Measurements from ENCODE around the gene ATXN10. TPM values are rescaled to one million over a fixed set of nuclear protein-coding genes. Genes with fewer than 3 reads are reported as not detected.

Gene ATXN10
- total RNA-seq, 1 donor from 2014 or later = 232 TPM

- Mint-ChIP-seq H3K27me3 (ENCODE audit: low read depth) (peaks cover 13% of the 10 kb centered on the region), H3K27ac (ENCODE audit: unreplicated experiment) (peak overlapping the region; percentile 69), H3K4me1 (peaks cover 27% of the 10 kb centered on the region), H3K4me3 (peak overlapping the region; percentile 90), H3K9me3 (no peaks in the 10 kb centered on the region), H3K36me3 (ENCODE audit: low read depth) (no peaks in the 10 kb centered on the region)
- TF ChIP-seq CTCF (conservative IDR thresholded peaks at IDR 0.05) = no peak
- peak; percentile 16 for DNase-seq (ENCODE audit: low read depth, low spot score)
Measured at GRCh38 chr22:45670981-45671782, 452 bp upstream of the ATXN10 start.

- H3K4me3 Mint-ChIP-seq = peak overlapping the region; percentile 91
- no peaks in the 10 kb centered on the region for H3K36me3 Mint-ChIP-seq (ENCODE audit: low read depth)
- peaks cover 3% of the 10 kb centered on the region for H3K27me3 Mint-ChIP-seq (ENCODE audit: low read depth)
- peak overlapping the region; percentile 95 for H3K27ac Mint-ChIP-seq (ENCODE audit: unreplicated experiment)
- H3K4me1 Mint-ChIP-seq = peaks cover 27% of the 10 kb centered on the region
- H3K9me3 Mint-ChIP-seq = no peaks in the 10 kb centered on the region
- DNase-seq (ENCODE audit: low read depth, low spot score) = no peak
- TF ChIP-seq CTCF (conservative IDR thresholded peaks at IDR 0.05) = no peak
Measured at GRCh38 chr22:45672564-45673481, 1.2 kb downstream of the ATXN10 start.

GRCh38 chr22:45673482-45674175, 2.0 kb downstream of the ATXN10 start:
- Mint-ChIP-seq H3K4me3 (peak overlapping the region; percentile 91), H3K27me3 (ENCODE audit: low read depth) (no peaks in the 10 kb centered on the region), H3K36me3 (ENCODE audit: low read depth) (no peaks in the 10 kb centered on the region), H3K27ac (ENCODE audit: unreplicated experiment) (peak overlapping the region; percentile 6), H3K9me3 (no peaks in the 10 kb centered on the region), H3K4me1 (peaks cover 27% of the 10 kb centered on the region)
- TF ChIP-seq CTCF (conservative IDR thresholded peaks at IDR 0.05) = no peak
- no peak for DNase-seq (ENCODE audit: low read depth, low spot score)

- Mint-ChIP-seq H3K4me1 (peaks cover 27% of the 10 kb centered on the region), H3K27me3 (ENCODE audit: low read depth) (no peaks in the 10 kb centered on the region), H3K36me3 (ENCODE audit: low read depth) (no peaks in the 10 kb centered on the region), H3K4me3 (peak overlapping the region; percentile 24), H3K27ac (ENCODE audit: unreplicated experiment) (no peak overlapping the region), H3K9me3 (no peaks in the 10 kb centered on the region)
- no peak for TF ChIP-seq CTCF (conservative IDR thresholded peaks at IDR 0.05)
- DNase-seq (ENCODE audit: low read depth, low spot score) = no peak
Measured at GRCh38 chr22:45676024-45676423, 4.4 kb downstream of the ATXN10 start.

- H3K27me3 Mint-ChIP-seq (ENCODE audit: low read depth) = no peaks in the 10 kb centered on the region
- H3K36me3 Mint-ChIP-seq (ENCODE audit: low read depth) = no peaks in the 10 kb centered on the region
- no peak for TF ChIP-seq CTCF (conservative IDR thresholded peaks at IDR 0.05)
- H3K9me3 Mint-ChIP-seq = no peaks in the 10 kb centered on the region
- H3K27ac Mint-ChIP-seq (ENCODE audit: unreplicated experiment) = no peak overlapping the region
- DNase-seq (ENCODE audit: low read depth, low spot score) = no peak
- H3K4me3 Mint-ChIP-seq = peak overlapping the region; percentile 16
- peaks cover 27% of the 10 kb centered on the region for H3K4me1 Mint-ChIP-seq
Measured at GRCh38 chr22:45677063-45677462, 5.4 kb downstream of the ATXN10 start.
